NCI-H1436 (cell line): ENCODE measurements around the gene ATP8B4.

Experiments used
- DNase-seq: peaks from one replicate; lab custom pipeline; 2025; lab: John Stamatoyannopoulos, UW

The ATP8B4 gene

DNA sequence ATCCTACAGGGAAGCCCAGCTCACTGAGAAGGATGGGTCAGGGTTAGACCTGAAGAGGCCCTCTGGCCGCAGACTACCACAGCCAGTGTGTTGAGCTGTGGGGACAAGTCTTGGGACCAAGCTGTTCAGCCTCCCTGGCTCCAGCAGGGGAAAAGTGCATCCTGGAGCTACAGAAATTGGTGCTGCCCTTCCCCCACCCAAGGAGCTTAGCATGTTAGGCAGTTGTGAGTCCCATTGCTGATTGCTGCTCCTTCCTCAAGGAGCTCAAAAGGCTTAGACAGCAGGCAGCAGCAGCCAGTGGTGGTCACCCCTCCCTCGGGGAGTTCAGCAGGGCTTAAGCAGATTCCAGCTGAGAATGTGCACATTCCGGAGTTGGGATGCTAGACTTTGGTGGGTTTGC lies 165.6 kb downstream of the ATP8B4 start:
- no peak for DNase-seq

GRCh38 chr15:49946681-49947080 lies 172.4 kb downstream of the ATP8B4 start:
- DNase-seq = no peak

- DNase-seq = no peak
Observed at GRCh38 chr15:49934487-49934886, 184.5 kb downstream of the ATP8B4 start.

DNA sequence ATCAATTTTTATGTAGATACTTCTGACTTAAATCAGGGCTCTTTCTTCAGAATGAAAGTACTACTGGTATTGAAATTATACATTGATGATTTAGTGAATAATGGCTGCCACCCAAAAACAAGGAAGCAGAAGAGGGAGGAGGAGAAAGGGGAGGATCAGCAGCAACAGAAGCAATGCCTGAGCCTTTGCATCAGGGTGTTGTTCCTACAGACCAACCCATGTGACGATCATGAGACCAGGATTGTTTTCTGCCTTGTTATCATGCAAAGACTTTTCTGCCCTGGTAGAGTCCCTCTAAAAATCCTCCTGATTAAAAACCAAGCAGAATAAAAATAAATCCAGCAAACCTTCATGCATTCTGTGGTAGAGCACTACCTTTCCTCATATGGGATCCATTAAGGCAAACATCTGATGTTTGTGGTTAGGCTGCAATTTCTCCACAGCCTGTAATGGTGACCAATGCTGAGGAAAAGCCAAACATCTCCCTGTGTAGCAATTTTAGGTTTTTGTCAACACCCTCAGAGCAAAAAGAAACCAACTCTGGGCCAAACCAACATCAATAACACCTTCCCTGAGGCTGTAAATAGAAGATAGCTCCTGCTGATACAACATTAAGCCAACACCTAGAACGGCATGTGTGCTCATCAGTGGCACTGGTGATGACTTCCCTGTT lies 191.7 kb downstream of the ATP8B4 start:
- no peak for DNase-seq

DNA sequence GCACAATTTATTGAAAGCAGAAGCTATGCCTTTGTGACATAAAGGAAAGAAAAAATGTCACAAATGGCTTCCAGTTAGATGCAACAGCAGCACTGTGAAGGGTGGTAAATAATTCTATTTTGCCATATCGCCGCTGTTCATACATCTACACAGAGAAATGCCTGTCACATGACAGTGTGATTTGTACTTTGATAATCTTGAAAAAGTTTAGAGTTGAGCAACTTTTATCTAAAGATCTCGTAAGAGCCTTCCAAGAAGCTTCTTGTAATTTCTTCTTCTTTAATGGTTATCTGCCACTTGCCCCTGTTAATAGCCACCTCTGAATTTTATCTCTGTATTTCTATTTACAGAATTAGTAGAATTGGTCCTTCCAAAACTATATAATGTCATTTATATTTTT lies 192.3 kb downstream of the ATP8B4 start:
- DNase-seq = no peak

- DNase-seq = no peak
Observed at GRCh38 chr15:49923671-49924070, 195.4 kb downstream of the ATP8B4 start.

DNA sequence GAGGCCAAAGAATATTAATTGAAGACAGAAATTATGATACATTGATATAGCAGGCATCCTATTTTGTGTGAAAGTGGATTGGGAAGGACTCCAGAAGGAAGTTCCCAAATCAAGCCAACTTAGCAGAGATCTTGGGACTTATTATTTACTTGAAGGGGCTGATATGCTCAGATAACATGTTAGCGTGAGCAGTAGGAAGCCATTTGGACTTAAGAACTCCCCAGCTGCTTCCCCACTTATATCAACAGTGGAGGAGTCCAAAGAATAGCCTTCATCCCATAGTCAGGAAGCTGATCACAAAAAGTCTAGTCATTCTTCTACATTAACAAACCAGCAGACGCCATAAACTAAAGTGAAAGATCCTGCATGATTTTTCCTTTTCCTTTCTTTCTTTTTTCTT lies 200.0 kb downstream of the ATP8B4 start:
- DNase-seq = no peak

DNA sequence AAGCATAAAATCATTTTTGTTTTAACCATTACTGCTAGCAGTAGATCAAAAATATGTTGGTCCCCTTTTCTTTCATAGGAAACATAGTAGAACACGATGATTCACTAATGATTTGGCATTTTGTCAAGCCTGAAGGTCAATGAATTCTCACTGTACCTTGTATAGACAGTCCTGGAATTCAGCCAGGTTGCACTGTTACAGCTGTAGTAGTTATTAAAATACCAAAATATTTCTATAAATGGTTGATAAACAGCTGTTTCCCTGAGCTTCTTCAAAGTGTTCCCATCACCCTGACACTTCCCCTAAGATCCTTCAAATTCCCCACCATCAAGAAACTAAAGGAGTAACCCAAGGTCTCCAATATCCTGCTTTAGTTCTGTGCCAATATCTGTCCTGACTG lies 200.9 kb downstream of the ATP8B4 start:
- no peak for DNase-seq

DNA sequence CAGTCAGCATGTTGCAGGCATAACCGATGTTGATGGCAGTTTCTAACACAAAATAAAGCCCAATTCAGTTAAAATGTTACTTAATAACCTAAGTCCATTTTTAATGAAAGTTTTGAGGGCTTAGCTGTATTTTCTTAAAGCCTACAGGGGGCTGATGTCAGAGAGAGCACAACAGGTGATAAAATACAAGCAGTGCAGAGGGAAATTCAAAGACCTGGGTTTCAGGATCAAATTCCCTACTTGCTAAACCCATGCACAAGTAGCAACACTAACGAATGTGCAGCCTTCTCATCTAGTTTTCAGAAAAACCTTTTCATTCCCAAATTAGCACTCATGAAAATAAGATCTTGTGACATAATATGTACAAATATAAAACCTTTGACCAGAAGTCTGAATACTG lies 202.0 kb downstream of the ATP8B4 start:
- no peak for DNase-seq

- no peak for DNase-seq
Observed at GRCh38 chr15:49915822-49916221, 203.2 kb downstream of the ATP8B4 start.

GRCh38 chr15:49908933-49909295 lies 210.1 kb downstream of the ATP8B4 start:
- DNase-seq = no peak

GRCh38 chr15:49908236-49908932 lies 210.6 kb downstream of the ATP8B4 start:
- no peak for DNase-seq

DNA sequence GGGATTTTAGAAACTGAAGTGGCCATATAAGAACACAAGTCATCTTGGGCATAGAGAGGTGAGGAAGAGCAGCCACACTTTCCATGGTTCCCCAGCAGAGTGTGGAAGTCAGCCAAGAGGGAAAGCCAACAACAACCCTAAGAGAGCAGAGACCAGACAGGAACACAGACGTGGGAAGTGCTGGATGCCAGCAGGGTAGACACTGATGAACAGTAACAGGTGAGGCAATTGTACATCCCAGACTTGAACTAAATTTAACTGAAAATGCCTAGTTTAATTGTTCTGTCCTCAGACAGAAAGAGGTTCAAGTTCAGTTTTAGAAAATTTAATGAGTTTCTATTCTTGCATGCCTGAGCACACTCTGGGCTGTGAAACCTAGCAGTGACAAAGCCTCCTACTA lies 212.1 kb downstream of the ATP8B4 start:
- DNase-seq = no peak

DNA sequence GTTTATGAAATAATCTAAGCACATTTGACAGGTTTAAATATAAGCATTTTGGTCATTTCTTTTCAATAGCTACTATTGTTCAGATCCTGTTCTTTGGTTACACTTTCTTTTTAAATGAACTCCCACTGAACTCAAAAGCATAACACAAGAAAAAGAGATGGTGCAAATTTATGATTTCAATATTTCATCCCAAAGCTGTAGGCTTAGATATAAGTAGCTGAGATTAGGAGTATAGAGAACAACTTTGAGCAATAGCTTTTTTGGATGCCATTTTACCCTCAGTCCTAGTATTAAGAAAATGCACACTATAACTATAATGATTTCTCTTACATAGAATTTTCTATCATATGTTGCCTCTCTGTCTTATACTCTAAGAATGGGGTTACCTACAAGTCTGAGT lies 213.8 kb downstream of the ATP8B4 start:
- DNase-seq = no peak

DNA sequence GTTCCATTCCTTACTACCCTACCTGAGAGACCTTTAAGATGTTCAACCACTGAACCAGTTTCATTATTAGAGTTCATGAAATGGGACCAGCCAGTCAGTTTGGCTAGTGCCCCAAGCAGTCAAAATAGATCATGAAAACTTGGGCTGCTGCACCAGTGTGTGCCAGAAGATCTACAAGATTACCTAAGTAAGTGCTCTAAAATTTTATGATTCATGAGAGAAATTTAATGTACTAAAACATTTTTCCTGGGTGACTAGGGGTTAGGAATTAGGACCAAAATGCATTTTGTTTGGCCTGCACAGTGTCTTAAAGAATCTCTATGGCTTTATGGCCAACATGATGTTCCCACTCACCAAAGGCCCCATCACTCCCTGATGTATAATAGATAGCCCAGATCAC lies 214.7 kb downstream of the ATP8B4 start:
- no peak for DNase-seq

DNA sequence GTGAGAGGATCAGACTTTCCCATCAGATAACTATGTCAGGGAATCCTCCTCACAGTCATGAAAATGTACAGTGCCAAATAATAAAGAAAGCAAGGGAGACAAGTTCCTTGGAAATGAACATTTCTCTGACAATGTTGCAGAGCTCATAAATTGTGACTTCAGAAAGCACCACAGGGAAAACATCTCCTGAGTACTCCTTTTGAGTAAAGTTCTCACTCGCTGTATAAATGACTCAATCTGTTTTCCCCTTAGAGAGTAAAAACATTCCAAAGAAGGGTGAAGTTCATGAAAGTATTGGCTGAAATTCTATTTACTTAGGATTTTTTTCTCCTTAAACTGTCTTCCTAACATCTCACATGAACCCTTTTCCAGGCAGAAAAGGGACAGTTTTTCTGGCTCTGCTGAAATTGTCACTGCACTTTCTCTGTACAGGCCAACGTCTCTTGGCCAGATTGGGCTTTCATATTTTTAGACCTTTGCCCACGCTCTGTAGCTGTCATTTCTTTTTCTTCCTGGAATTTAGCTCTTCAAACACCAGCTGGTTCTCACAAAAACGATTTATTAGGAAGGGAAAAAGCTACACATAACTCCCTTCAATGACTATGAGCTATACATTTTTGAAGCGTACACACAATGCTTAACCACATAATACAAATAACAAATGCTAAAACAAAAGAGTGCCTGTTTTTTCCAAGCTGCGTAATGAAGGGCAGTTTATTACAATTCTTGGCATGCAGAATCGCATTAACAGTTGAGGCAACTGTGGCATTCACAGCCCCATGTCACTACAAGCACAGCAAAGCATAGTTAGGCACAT lies 216.1 kb downstream of the ATP8B4 start:
- DNase-seq = no peak

DNA sequence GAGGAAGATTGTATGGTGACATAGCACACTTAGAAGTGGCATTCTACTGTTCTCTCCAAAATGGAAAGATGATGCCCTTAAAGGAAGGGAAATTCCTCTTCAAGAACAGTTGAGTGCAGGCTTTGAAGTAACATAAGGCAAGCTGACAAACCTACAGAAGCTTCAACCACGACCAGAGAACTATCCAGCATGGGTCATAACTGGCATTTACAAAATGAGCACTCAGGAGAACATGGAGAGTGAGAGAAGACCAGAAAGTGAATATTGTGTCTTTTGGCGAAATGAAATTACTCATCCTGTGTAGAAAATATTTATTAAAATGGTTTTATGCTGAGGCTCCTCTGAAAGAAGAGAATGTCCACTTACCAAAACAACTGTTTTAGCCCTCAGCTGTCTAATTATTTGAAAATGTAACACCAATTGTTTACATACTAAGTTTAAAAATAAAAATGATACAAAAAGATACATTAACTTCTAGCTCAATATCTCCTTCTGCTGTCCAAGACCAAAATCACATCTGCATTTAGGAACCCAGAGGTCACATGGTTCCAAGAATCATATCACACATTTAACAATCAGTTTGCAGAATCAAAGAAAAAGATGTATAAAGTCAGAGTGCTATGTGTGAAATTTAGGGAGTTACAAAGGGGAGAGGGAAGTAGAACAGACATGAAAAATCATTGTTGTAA lies 216.9 kb downstream of the ATP8B4 start:
- DNase-seq = no peak

GRCh38 chr15:49901321-49901720 lies 217.7 kb downstream of the ATP8B4 start:
- no peak for DNase-seq

DNA sequence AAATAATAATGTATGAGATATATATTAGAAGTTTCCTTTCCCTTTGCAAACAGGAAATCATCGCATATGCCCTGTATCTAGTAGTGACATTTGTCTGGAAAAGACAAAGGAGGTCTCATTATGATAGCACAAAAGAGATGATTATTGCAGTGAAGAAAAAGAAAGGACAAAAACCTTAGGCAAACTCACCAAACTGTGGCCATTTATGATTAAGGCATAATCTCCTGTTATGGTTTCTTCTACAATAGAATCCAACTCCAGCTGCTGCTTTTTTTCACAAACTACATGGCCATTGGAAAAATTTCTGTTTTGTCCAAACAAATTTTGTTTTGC lies 218.2 kb downstream of the ATP8B4 start:
- DNase-seq = no peak

DNA sequence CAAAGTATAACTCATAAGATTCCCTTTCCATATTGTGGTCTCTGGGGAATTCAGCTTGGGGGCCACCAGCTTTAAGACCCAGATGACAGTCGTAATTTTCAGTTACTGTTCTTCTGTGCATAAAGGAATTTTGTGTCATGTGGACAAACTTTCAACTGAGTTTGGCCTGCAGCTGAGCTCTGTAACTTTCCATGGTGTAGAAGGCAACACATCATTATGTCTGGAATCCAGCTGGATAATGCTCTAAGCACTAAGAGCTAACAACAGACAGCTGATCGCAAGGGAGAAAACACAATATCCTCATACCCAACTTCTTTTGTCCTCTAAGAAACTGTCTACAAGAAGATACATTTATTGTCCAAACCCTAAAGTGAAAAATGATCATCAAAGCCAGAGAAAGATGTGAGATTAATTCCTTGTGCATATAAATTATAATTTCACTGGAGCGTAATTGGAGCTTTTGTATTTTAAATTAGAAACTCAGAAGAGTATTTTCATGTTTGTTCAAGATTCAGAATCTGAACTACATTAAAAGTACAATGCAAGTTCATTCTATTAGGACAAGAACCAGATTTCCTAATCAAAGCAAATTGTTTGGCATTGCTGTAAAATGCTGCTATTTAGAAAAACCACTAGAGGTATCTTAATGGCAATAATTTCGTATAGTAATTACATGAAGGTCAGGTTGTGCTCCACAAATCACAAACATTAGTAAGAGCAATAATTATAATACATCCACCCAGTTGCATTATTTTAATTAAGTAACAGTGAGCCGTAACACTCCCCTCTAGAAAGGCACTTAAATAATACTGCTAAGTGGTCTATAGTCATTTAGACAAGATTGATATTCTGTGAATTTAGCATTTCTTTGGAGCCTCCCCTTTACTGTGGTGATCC lies 218.8 kb downstream of the ATP8B4 start:
- no peak for DNase-seq

GRCh38 chr15:49898575-49899283 lies 220.3 kb downstream of the ATP8B4 start:
- no peak for DNase-seq
